Right lobe of liver (tissue), 4 donors: ENCODE data around the gene EPN1.

ENCODE experiments used
- POLR2A ChIP-seq: fragments of 450-650 bp; IDR thresholded peaks from one replicate; pipeline ENCODE4 v1.6.1; 2017; ENCODE audit warnings: antibody characterized with exemption, mild to moderate bottlenecking
- TF ChIP-seq, protein P1 (sequence below), 4 donors: fragments of 200-600 bp in 3 of 4; fragments of 450-650 bp in 1 of 4; IDR thresholded peaks; one replicate each; pipeline versions ENCODE4 v1.5.1 to v1.8.0; 2016 to 2022; ENCODE audit warnings: antibody characterized with exemption in 4 of 4, mild to moderate bottlenecking in 2 of 4
- donor health status: DM: no; HTN: no; CAD: no.
- donor health status: DM: no; HTN: no; CAD: no.
- donor health status: DM: no; HTN: yes; CAD: no.

- TF ChIP-seq POLR2A, result no peak
- TF ChIP-seq, protein P1, sequence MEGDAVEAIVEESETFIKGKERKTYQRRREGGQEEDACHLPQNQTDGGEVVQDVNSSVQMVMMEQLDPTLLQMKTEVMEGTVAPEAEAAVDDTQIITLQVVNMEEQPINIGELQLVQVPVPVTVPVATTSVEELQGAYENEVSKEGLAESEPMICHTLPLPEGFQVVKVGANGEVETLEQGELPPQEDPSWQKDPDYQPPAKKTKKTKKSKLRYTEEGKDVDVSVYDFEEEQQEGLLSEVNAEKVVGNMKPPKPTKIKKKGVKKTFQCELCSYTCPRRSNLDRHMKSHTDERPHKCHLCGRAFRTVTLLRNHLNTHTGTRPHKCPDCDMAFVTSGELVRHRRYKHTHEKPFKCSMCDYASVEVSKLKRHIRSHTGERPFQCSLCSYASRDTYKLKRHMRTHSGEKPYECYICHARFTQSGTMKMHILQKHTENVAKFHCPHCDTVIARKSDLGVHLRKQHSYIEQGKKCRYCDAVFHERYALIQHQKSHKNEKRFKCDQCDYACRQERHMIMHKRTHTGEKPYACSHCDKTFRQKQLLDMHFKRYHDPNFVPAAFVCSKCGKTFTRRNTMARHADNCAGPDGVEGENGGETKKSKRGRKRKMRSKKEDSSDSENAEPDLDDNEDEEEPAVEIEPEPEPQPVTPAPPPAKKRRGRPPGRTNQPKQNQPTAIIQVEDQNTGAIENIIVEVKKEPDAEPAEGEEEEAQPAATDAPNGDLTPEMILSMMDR (IDR thresholded peaks at IDR 0.05), result no peak
Observed at GRCh38 chr19:55699221-55699620, 24.2 kb downstream of the EPN1 start.
